Common myeloid progenitor, CD34-positive (primary cell): ENCODE results near the gene ARHGAP15.
A peak's percentile ranks its signal among the peaks of the same experiment; 100 is the strongest.

Source experiments
- CTCF ChIA-PET: fragments of 350-600 bp; sonication (Branson Sonifier 250); formaldehyde crosslinking; loops from one replicate; lab custom pipeline; 2021; ENCODE audit warnings: antibody characterized with exemption; lab: Charles Lee
- POLR2A ChIA-PET: fragments of 350-600 bp; sonication (Branson Sonifier 250); formaldehyde crosslinking; loops from one replicate; lab custom pipeline; 2021; ENCODE audit warnings: antibody characterized with exemption; lab: Charles Lee
- DNase-seq, 3 donors: peaks; one replicate each; pipeline versions ENCODE4 v3.0.0 to v3.0.0-alpha.2; 2013
- H3K27ac ChIP-seq, 2 experiments: 1 replicate in 1 of 2; 2 replicates in 1 of 2; pipeline ENCODE4 v1.7.0; 2013; ENCODE audit warnings: inconsistent platforms in 2 of 2, low read length in 2 of 2, mild to moderate bottlenecking in 2 of 2, low read depth in 1 of 2, moderate library complexity in 1 of 2; ENCODE audit not compliant: severe bottlenecking in 2 of 2, insufficient read depth in 1 of 2, poor library complexity in 1 of 2
- H3K27me3 ChIP-seq, 5 experiments: replicated peaks in 2 of 5; 1 replicate in 3 of 5; 2 replicates in 2 of 5; pipeline versions ENCODE4 v1.6.1 to v1.7.0; 2013; ENCODE audit warnings: low read length in 4 of 5, mild to moderate bottlenecking in 2 of 5, moderate library complexity in 2 of 5, inconsistent platforms in 1 of 5; ENCODE audit not compliant: insufficient read depth in 5 of 5, control insufficient read depth in 4 of 5
- H3K36me3 ChIP-seq, 4 experiments: 1 replicate in 2 of 4; 2 replicates in 2 of 4; pipeline versions ENCODE4 v1.6.1 to v1.7.0; 2013; ENCODE audit warnings: low read length in 3 of 4, control low read depth in 1 of 4, mild to moderate bottlenecking in 1 of 4; ENCODE audit not compliant: control insufficient read depth in 4 of 4, insufficient read depth in 4 of 4
- H3K4me1 ChIP-seq, 4 experiments: 1 replicate in 3 of 4; 2 replicates in 1 of 4; pipeline versions ENCODE4 v1.6.1 to v1.7.1; 2013; ENCODE audit warnings: low read length in 3 of 4, mild to moderate bottlenecking in 3 of 4, control low read depth in 1 of 4, inconsistent platforms in 1 of 4, moderate library complexity in 1 of 4; ENCODE audit not compliant: control insufficient read depth in 4 of 4, insufficient read depth in 4 of 4; ENCODE audit errors: control extremely low read depth in 1 of 4
- H3K4me3 ChIP-seq, 7 experiments: 1 replicate in 4 of 7; 2 replicates in 3 of 7; pipeline versions ENCODE4 v1.5.1 to v1.7.0; 2013; ENCODE audit warnings: mild to moderate bottlenecking in 7 of 7, low read length in 6 of 7, moderate library complexity in 6 of 7, inconsistent platforms in 2 of 7, low read depth in 2 of 7, control low read depth in 1 of 7; ENCODE audit not compliant: insufficient read depth in 4 of 7, control insufficient read depth in 1 of 7; ENCODE audit errors: extremely low read depth in 1 of 7
- H3K9me3 ChIP-seq, 5 experiments: 1 replicate in 4 of 5; 2 replicates in 1 of 5; pipeline versions ENCODE4 v1.6.1 to v1.7.1; 2013; ENCODE audit warnings: low read length in 4 of 5, mild to moderate bottlenecking in 2 of 5, inconsistent platforms in 1 of 5, low read depth in 1 of 5, moderate library complexity in 1 of 5; ENCODE audit not compliant: control insufficient read depth in 4 of 5, insufficient read depth in 2 of 5; ENCODE audit errors: control extremely low read depth in 1 of 5
- WGBS: methylation state at CpG from one replicate; pipeline ENCODE4 v1.1.5; 2013; ENCODE audit not compliant: insufficient coverage; 5-methylcytosine and 5-hydroxymethylcytosine counted together

Gene ARHGAP15

DNA sequence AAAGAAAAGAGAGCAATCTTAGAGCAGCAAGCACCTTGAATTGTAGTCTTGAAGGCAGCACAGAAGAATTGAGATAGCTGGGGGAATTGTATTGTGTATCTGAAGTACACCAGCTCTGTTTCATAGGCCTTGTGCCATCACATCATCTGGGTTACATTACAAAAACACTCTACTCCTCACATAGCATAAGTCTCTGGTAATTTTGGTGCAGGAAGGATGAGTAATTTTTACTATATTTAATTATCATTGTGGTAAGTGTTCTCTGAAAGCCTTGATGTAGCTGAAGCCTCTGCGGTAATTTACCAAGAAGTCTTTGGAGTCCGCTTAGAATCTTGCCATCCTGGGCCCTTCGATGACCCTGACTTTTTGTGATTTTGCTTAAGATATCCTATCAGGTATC, 291.1 kb downstream of the ARHGAP15 start:
- Histone ChIP-seq H3K9me3 (no peaks in the 10 kb centered on the region), H3K36me3 (peaks cover 0 to 5% (median 0%) of the 10 kb centered on the region in 4 experiments), H3K27ac (no peak overlapping the region), H3K4me1 (peaks cover 0 to 17% (median 6%) of the 10 kb centered on the region in 4 experiments), H3K4me3 (no peak overlapping the region), H3K27me3 (no peaks in the 10 kb centered on the region)
- DNase-seq, result no peak
- ChIA-PET CTCF (no interaction called here), POLR2A (no interaction called here)
- WGBS, result 100% methylated on average over 2 of the region's 3 CpGs

DNA sequence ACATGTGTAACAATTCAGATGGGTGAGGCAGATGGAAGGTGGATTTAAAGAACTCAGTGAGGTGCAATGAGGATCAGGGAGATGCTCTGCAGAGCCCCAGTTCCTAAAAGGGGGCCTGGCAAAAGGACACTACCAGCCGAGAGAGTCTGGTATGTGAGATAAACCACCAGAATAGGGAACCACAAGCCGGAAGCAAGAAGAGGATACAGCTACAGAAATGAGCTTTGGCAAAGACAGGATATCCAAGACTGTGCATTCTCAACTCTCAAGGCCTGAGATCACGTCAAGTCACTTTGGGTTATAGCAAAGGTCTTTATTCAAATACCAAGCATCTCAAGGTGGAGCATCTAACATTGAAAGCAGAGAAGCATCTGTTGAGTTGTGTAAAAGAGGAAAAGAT, 293.5 kb downstream of the ARHGAP15 start:
- 3% methylated on average over 3 of the region's 3 CpGs for WGBS
- Histone ChIP-seq H3K4me3 (peak overlapping the region in 1 of 7 experiments; percentile 27), H3K27ac (no peak overlapping the region), H3K27me3 (no peaks in the 10 kb centered on the region), H3K36me3 (peaks cover 0 to 5% (median 3%) of the 10 kb centered on the region in 4 experiments), H3K4me1 (peaks cover 0 to 17% (median 6%) of the 10 kb centered on the region in 4 experiments), H3K9me3 (no peaks in the 10 kb centered on the region)
- ChIA-PET POLR2A (interaction anchor here (0.6 kb wide), 2 partner anchors 27 to 423 kb away, joined by 3 read pairs; no protein-coding TSS in a partner anchor), CTCF (interaction anchor here (0.8 to 2.4 kb wide), 4 partner anchors 9 to 59 kb away, joined by 3 to 8 read pairs (median 4); no protein-coding TSS in a partner anchor)
- peak; percentile 54 to 92 (median 87) for DNase-seq

DNA sequence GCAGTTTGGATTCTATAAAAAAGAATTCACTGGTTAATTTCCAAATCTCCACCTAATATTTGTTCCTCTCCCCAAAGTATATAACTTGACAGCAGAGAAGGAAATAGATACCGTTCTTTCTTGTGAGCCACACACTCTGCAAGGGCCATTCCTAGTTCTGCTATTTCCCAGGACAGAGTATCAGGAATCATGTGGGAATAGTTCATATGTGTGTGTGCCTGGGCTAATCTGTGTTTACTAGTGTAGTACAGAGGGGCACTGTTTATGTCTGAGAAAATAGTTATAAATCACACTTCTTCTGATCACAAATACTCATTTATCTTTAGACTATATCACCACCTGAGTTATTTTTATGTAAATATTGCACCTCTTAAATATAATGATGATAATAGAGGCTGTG, 296.7 kb downstream of the ARHGAP15 start:
- DNase-seq, result no peak
- peaks cover 0 to 19% (median 6%) of the 10 kb centered on the region in 4 experiments for H3K4me1 ChIP-seq
- WGBS, result no CpG with 5 or more reads among the region's 1 CpG
- no peaks in the 10 kb centered on the region for H3K27me3 ChIP-seq
- H3K4me3 ChIP-seq, result no peak overlapping the region
- no peak overlapping the region for H3K27ac ChIP-seq
- H3K36me3 ChIP-seq, result peaks cover 0 to 5% (median 3%) of the 10 kb centered on the region in 4 experiments
- ChIA-PET CTCF (interaction anchor here (1.5 kb wide), 1 partner anchor 12 kb away, joined by 3 read pairs; no protein-coding TSS in a partner anchor), POLR2A (no interaction called here)
- no peaks in the 10 kb centered on the region for H3K9me3 ChIP-seq

DNA sequence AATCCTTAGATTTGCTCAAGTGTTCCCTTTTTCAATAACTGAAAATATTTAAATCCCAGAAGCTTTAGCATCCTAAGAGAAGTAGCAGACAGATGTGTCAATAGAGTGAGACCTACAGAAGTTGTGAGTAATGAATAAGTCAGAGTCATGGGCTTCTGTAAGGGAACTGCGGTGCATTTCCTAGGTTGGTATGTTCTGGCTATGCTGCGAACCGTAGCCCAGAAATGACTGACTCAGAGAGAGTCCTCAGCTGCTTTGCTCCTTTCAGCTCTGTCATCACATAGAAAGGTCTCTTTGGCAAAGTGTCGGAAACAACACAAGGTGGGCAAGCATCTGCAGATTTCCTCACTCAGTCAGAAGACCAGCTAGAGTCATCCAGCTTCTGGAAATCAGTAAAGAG, 297.1 kb downstream of the ARHGAP15 start:
- no peak overlapping the region for H3K27ac ChIP-seq
- WGBS, result 100% methylated on average over 4 of the region's 4 CpGs
- ChIA-PET POLR2A (no interaction called here), CTCF (interaction anchor here (1.5 kb wide), 1 partner anchor 12 kb away, joined by 3 read pairs; no protein-coding TSS in a partner anchor)
- peaks cover 0 to 19% (median 6%) of the 10 kb centered on the region in 4 experiments for H3K4me1 ChIP-seq
- no peak overlapping the region for H3K4me3 ChIP-seq
- H3K9me3 ChIP-seq, result no peaks in the 10 kb centered on the region
- no peaks in the 10 kb centered on the region for H3K27me3 ChIP-seq
- peaks cover 0 to 5% (median 3%) of the 10 kb centered on the region in 4 experiments for H3K36me3 ChIP-seq
- DNase-seq, result no peak

DNA sequence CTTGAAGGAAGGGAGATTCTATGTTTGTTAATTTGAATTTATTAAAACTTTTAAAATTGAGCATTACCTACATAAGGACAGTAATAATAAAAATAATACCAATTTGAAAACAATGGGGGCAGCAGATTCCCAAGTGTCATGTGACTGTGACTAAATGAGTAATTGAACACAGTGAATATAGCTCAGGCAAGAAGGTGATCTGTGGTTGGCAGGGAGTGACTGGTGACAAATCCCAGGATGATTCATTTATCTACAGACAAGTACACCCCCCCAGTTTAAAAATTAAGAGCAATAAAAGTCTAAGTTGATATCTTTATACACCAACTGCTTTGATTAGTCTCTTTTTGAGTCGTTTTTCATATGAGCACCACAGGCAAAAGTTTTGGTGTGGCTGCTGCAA, 299.5 kb downstream of the ARHGAP15 start:
- DNase-seq, result peak in 2 of 3 donors; percentile 13 to 21
- CTCF ChIA-PET, result no interaction called here
- Histone ChIP-seq H3K36me3 (peaks cover 0 to 5% (median 3%) of the 10 kb centered on the region in 4 experiments), H3K4me1 (peaks cover 0 to 2% (median 0%) of the 10 kb centered on the region in 4 experiments), H3K9me3 (no peaks in the 10 kb centered on the region), H3K4me3 (no peak overlapping the region), H3K27me3 (no peaks in the 10 kb centered on the region), H3K27ac (no peak overlapping the region)
- WGBS, result no CpG with 5 or more reads among the region's 1 CpG
- POLR2A ChIA-PET, result no interaction called here

DNA sequence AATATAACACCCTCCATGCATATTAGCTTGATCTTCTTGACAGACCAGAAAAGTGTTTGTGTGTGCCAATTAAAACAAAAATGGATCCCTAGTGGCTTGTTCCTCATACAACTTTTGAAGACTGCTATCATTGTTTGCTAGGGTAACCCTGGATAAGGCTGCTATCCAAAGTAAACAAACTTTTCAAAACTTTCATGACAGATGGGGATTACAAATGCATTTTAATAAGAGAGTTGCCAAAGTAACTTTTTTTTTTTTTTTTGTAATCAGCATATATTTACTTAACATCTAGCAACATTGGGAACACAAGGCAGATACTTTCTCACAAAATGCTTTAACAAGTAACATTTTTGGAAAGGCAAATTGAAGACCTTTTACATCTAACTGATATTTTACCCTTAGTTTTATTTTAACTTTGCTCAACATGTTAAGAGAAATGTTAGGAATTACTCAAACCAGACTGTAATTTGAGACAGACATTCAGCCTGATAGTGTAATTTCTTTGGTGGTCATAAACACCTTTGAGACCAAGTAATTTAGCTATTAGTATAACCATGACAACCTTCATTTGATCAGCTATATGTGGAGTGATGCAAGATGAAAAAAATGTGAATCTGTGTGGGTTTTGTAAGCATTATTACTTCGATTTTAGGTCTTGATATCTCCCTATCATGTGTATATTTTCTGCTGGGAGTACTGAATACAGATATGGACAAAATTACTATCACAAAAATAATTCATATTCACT, 300.9 kb downstream of the ARHGAP15 start:
- Histone ChIP-seq H3K9me3 (no peaks in the 10 kb centered on the region), H3K4me1 (peaks cover 0 to 2% (median 0%) of the 10 kb centered on the region in 4 experiments), H3K27me3 (no peaks in the 10 kb centered on the region), H3K36me3 (peaks cover 0 to 5% (median 3%) of the 10 kb centered on the region in 4 experiments), H3K4me3 (no peak overlapping the region), H3K27ac (no peak overlapping the region)
- no peak for DNase-seq
- WGBS, result no CpG with 5 or more reads among the region's 1 CpG
- CTCF ChIA-PET, result no interaction called here
- POLR2A ChIA-PET, result no interaction called here

DNA sequence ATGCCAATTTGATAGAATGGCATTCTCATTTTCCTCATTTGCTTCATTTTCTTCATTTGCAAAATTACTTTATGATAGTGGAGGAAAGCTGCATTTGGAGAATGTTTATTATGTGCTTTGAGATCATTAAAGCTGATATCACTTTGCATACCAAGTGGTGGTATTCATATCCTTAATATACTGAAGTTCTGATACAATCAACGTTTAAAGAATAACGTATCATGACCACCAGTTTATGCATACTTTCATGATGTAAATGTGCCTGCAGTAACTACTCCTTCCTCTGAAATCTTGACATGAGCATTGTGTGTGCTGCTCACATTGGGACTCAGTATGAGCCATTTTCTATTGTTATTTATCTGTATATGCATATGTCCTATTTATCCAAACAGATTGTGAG, 302.1 kb downstream of the ARHGAP15 start:
- POLR2A ChIA-PET, result no interaction called here
- H3K4me1 ChIP-seq, result peaks cover 0 to 2% (median 0%) of the 10 kb centered on the region in 4 experiments

More for the DNA sequence above, 302.1 kb downstream of the ARHGAP15 start:
- H3K27ac ChIP-seq, result no peak overlapping the region
- H3K9me3 ChIP-seq, result no peaks in the 10 kb centered on the region
- no peaks in the 10 kb centered on the region for H3K27me3 ChIP-seq
- no peak overlapping the region for H3K4me3 ChIP-seq
- WGBS, result 80% methylated on average over 1 of the region's 2 CpGs
- CTCF ChIA-PET, result interaction anchor here (1.1 kb wide), 1 partner anchor 8 kb away, joined by 5 read pairs; no protein-coding TSS in a partner anchor
- H3K36me3 ChIP-seq, result peaks cover 0 to 13% (median 5%) of the 10 kb centered on the region in 4 experiments
- DNase-seq, result no peak
